Sigmoid colon (tissue), 7 donors: ENCODE measurements around the gene PLXNA4. TPM values are rescaled to one million over a fixed set of nuclear protein-coding genes. Genes with fewer than 3 reads are reported as not detected.

Experiments
- DNase-seq: peaks from one replicate; pipeline ENCODE4 v3.0.0-alpha.2; 2019
- H3K27ac ChIP-seq, 4 donors: fragments of 200-600 bp; sonication (generic); one replicate each; pipeline ENCODE4 v1.5.1; 2016 to 2019; ENCODE audit warnings: mild to moderate bottlenecking in 1 of 4
- H3K27me3 ChIP-seq, 3 donors: fragments of 200-600 bp; sonication (generic); one replicate each; pipeline ENCODE4 v1.5.1; 2019; ENCODE audit warnings: mild to moderate bottlenecking in 1 of 3
- H3K36me3 ChIP-seq, 4 donors: fragments of 200-600 bp; sonication (generic); one replicate each; pipeline ENCODE4 v1.5.1; 2016 to 2019
- H3K4me1 ChIP-seq, 4 donors: fragments of 200-600 bp; sonication (generic); one replicate each; pipeline ENCODE4 v1.5.1; 2017 to 2019
- H3K4me3 ChIP-seq, 4 donors: fragments of 200-600 bp; sonication (generic); one replicate each; pipeline ENCODE4 v1.5.1; 2017 to 2019; ENCODE audit warnings: mild to moderate bottlenecking in 2 of 4, moderate library complexity in 1 of 4
- H3K9me3 ChIP-seq, 4 donors: fragments of 200-600 bp in 3 of 4; sonication (generic) in 3 of 4; one replicate each; pipeline versions ENCODE4 v1.5.1 to v1.6.1; 2013 to 2019
- EP300 ChIP-seq, 4 donors: sonication (generic); formaldehyde crosslinking; IDR thresholded peaks; one replicate each; pipeline ENCODE4 v1.6.1; 2017; ENCODE audit warnings: antibody characterized with exemption in 4 of 4
- POLR2A ChIP-seq, 2 donors: fragments of 450-650 bp; IDR thresholded peaks; one replicate each; pipeline ENCODE4 v1.6.1; 2016; ENCODE audit warnings: antibody characterized with exemption in 2 of 2, mild to moderate bottlenecking in 2 of 2, moderate library complexity in 2 of 2
- POLR2AphosphoS5 ChIP-seq, 4 donors: sonication (generic); formaldehyde crosslinking; IDR thresholded peaks; one replicate each; pipeline ENCODE4 v1.6.1; 2017; ENCODE audit warnings: antibody characterized with exemption in 4 of 4
- WGBS, 2 donors: extraction: QIAGEN DNeasy Blood & Tissue Kit; methylation state at CpG; one replicate each; pipeline ENCODE4 v1.1.7; 2013; 5-methylcytosine and 5-hydroxymethylcytosine counted together
- intact Hi-C: fragments of 100-400 bp; cut with DNase I; formaldehyde crosslinking; loops from one replicate; pipeline ENCODE4 v1.15.1; 2023
- polyA plus RNA-seq, 3 donors: library from polyadenylated mRNA; stranded (reverse); fragments of 200-250 nt; gene quantifications; one replicate each; pipeline ENCODE4 v1.2.3, GENCODE V29; 2013
- total RNA-seq, 4 donors: library from RNA; depleted of rRNA; stranded (reverse); fragments of >200 nt; gene quantifications; one replicate each; pipeline ENCODE4 v1.1.0, GENCODE V29; 2016
- TF ChIP-seq, protein P1 (sequence below), 4 experiments: fragments of 450-650 bp in 3 of 4; fragments of 200-600 bp in 1 of 4; IDR thresholded peaks; one replicate each; pipeline ENCODE4 v1.5.1; 2016 to 2019; ENCODE audit warnings: antibody characterized with exemption in 4 of 4, mild to moderate bottlenecking in 3 of 4, moderate library complexity in 2 of 4
- donor health status: healthy with polysubstance abuse.
- donor health status: Bipolar disorder and iron deficiency.
- donor health status: healthy.

The PLXNA4 gene
- total and polyA plus RNA-seq, 7 donors = under 0.01 to 10.5 (median 3.7) TPM; not detected in 1

DNA sequence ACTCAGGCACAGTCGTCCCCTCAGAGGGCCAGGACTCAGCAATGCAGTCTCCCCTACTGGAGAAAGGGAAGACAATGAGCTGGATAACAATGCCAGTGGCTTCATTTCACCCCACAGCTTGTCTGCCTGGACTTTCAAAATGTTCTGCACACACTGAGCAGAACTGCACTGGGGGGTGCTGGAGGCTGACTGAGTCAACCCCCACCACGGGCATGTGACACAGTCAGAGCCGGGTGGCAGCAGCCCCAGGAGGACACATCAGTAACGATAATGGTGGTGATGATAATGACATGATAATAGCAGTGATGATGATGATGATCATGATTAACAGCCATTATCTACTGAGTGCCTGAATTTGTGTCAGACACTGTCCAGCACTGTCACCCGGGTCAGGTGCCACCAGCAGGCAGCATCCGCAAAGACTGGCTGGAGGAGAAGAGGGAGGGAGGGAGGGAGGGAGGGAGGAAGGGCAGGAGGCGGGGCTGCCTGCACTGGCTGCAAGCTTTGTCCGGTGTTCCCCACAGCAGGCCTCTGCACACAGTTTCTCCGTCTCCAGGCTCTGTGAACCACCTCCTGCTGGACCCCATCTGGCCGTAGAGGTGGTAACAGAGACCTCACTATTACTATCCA, 67.4 kb downstream of the PLXNA4 start:
- 50 to 58% methylated on average over 10 of the region's 10 CpGs for WGBS, 2 donors
- Histone ChIP-seq H3K27ac (peak overlapping the region in 1 of 4 donors; percentile 51), H3K4me3 (no peak overlapping the region), H3K9me3 (no peaks in the 10 kb centered on the region), H3K27me3 (no peaks in the 10 kb centered on the region), H3K4me1 (peaks cover 0 to 7% (median 2%) of the 10 kb centered on the region in 4 donors), H3K36me3 (no peaks in the 10 kb centered on the region)
- no peak for DNase-seq
- TF ChIP-seq POLR2A (IDR thresholded peaks at IDR 0.05) (no peak), POLR2AphosphoS5 (IDR thresholded peaks at IDR 0.05) (no peak), EP300 (IDR thresholded peaks at IDR 0.05) (no peak)
- TF ChIP-seq, protein P1, sequence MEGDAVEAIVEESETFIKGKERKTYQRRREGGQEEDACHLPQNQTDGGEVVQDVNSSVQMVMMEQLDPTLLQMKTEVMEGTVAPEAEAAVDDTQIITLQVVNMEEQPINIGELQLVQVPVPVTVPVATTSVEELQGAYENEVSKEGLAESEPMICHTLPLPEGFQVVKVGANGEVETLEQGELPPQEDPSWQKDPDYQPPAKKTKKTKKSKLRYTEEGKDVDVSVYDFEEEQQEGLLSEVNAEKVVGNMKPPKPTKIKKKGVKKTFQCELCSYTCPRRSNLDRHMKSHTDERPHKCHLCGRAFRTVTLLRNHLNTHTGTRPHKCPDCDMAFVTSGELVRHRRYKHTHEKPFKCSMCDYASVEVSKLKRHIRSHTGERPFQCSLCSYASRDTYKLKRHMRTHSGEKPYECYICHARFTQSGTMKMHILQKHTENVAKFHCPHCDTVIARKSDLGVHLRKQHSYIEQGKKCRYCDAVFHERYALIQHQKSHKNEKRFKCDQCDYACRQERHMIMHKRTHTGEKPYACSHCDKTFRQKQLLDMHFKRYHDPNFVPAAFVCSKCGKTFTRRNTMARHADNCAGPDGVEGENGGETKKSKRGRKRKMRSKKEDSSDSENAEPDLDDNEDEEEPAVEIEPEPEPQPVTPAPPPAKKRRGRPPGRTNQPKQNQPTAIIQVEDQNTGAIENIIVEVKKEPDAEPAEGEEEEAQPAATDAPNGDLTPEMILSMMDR (IDR thresholded peaks at IDR 0.05) = no peak
- intact Hi-C loops = no loop called here

DNA sequence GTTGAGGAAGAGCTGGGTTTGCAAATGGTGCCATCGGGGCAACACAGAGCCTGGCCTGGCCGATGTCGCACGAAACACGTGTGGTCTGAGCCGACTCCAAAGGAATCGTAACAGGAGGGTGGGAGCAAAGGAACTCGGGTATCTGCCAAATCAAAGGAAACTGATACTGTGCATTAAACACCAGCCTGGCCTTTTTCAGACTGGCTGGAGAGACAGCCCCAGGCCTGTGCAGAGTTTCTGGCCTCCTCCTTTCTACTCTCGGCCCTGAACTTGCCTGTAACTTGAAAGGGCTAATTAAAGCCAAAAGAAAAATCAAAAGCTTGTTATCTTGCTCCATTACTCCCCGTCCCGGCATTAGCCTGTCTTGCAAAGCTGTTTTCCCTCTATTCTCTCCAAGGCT, 71.4 kb downstream of the PLXNA4 start:
- Histone ChIP-seq H3K27me3 (no peaks in the 10 kb centered on the region), H3K36me3 (no peaks in the 10 kb centered on the region), H3K27ac (no peak overlapping the region), H3K4me3 (no peak overlapping the region), H3K9me3 (no peaks in the 10 kb centered on the region), H3K4me1 (peaks cover 0 to 13% (median under 1%) of the 10 kb centered on the region in 4 donors)
- WGBS, 2 donors = 85 to 86% methylated on average over 11 of the region's 11 CpGs
- intact Hi-C loops = loop anchor here (5.0 kb wide), 1 partner anchor 188 kb away; no protein-coding TSS in a partner anchor
- TF ChIP-seq POLR2A (IDR thresholded peaks at IDR 0.05) (no peak), EP300 (IDR thresholded peaks at IDR 0.05) (no peak), POLR2AphosphoS5 (IDR thresholded peaks at IDR 0.05) (no peak)
- TF ChIP-seq, protein P1 (IDR thresholded peaks at IDR 0.05) = no peak
- DNase-seq = no peak

DNA sequence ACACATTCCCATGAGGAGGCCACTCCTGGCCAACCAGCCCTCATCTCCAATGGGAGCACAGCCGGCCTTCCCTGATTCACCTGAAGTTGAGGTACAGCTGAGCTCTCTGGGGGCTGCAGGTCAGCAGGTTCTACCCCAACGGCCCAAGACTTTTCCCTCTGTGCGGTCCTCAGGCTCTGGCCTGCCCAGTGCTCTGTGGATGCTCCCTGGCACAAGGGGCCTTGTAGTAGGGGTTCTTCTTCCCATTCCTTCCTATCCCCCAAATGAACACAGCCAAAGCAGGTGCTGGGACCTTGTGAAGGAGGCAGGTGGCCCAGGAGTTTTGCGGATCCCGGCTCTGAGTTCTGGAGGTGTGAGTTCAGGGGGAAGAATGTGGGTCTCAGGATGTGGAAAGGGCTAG, 72.2 kb downstream of the PLXNA4 start:
- Histone ChIP-seq H3K36me3 (no peaks in the 10 kb centered on the region), H3K9me3 (no peaks in the 10 kb centered on the region), H3K27ac (no peak overlapping the region), H3K4me3 (no peak overlapping the region), H3K4me1 (peaks cover 0 to 7% (median 0%) of the 10 kb centered on the region in 4 donors), H3K27me3 (no peaks in the 10 kb centered on the region)
- TF ChIP-seq EP300 (IDR thresholded peaks at IDR 0.05) (no peak), POLR2A (IDR thresholded peaks at IDR 0.05) (no peak), POLR2AphosphoS5 (IDR thresholded peaks at IDR 0.05) (no peak)
- TF ChIP-seq, protein P1 (IDR thresholded peaks at IDR 0.05) = no peak
- intact Hi-C loops = loop anchor here (5.0 kb wide), 1 partner anchor 187 kb away; no protein-coding TSS in a partner anchor
- 80 to 92% methylated on average over 5 of the region's 5 CpGs for WGBS, 2 donors
- DNase-seq = no peak

DNA sequence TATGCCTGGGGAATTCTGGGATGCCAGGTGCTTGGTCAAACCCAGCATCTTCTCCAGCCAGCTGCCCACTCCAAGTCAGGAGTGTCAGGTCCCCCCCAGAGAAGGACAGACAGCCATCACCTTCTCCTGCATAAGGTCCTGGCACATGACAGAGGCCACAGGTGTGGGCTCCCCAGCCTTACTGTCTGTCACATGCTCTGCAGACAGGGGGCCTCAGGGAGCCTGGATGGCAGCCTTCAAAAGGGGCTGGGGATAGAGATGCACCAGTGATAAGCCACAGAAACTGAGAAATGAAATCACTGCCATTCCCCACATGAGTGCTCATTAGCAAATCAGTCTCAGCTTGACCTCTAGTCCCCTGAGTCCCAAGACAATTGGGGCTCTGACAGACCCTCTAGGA, 72.9 kb downstream of the PLXNA4 start:
- H3K4me1 ChIP-seq = peaks cover 0 to 6% (median 0%) of the 10 kb centered on the region in 4 donors
- intact Hi-C loops = loop anchor here (5.0 kb wide), 1 partner anchor 186 kb away; no protein-coding TSS in a partner anchor
- no peak for DNase-seq
- no peaks in the 10 kb centered on the region for H3K36me3 ChIP-seq
- no peaks in the 10 kb centered on the region for H3K9me3 ChIP-seq
- no peaks in the 10 kb centered on the region for H3K27me3 ChIP-seq
- H3K4me3 ChIP-seq = no peak overlapping the region
- H3K27ac ChIP-seq = no peak overlapping the region
- no peak for TF ChIP-seq POLR2AphosphoS5 (IDR thresholded peaks at IDR 0.05)
- no peak for TF ChIP-seq POLR2A (IDR thresholded peaks at IDR 0.05)
- TF ChIP-seq, protein P1 (IDR thresholded peaks at IDR 0.05) = no peak
- no peak for TF ChIP-seq EP300 (IDR thresholded peaks at IDR 0.05)
